IMR-90 (cell line): ENCODE measurements around the gene MAP3K13. TPM values are rescaled to one million over a fixed set of nuclear protein-coding genes. Genes with fewer than 3 reads are reported as not detected.

Source experiments
- ATAC-seq: fragments of 200-7000 bp; cut with Tn5 transposase; 2 replicates; pipeline ENCODE4 v1.9.1; 2020; ENCODE audit warnings: low read depth, mild to moderate bottlenecking, moderate library complexity
- BruUV-seq: library from RNA; stranded (reverse); fragments of 400-500 nt; replicated peaks from 2 replicates; lab custom pipeline; 2021; lab: Mats Ljungman, UMichigan
- CTCF ChIA-PET: fragments of 300-600 bp; formaldehyde crosslinking; extraction: SDS; loops from one replicate; lab custom pipeline; 2021; ENCODE audit warnings: antibody characterized with exemption; lab: Yijun Ruan, JAX
- POLR2A ChIA-PET: fragments of 300-600 bp; sonication (Branson Sonifier 250); formaldehyde crosslinking; loops from one replicate; lab custom pipeline; 2022; ENCODE audit warnings: antibody characterized with exemption; ENCODE audit not compliant: unreplicated experiment; lab: Charles Lee
- DNase-seq: peaks from one replicate; pipeline ENCODE4 v3.0.0; 2013
- H2AFZ ChIP-seq: replicated peaks from 2 replicates; pipeline ENCODE3; 2013; ENCODE audit warnings: low read length, mild to moderate bottlenecking; ENCODE audit not compliant: poor library complexity
- H2AK5ac ChIP-seq: 2 replicates; pipeline ENCODE4 v1.6.1; 2013; ENCODE audit warnings: low read depth, low read length, inconsistent platforms
- H2AK9ac ChIP-seq: replicated peaks from 2 replicates; pipeline ENCODE3; 2013; ENCODE audit warnings: mild to moderate bottlenecking, low read depth, low read length, moderate library complexity; ENCODE audit not compliant: poor library complexity
- H2BK120ac ChIP-seq: 2 replicates; pipeline ENCODE4 v1.6.1; 2013; ENCODE audit warnings: low read depth, low read length, inconsistent platforms
- H2BK15ac ChIP-seq: 3 replicates; pipeline ENCODE4 v1.6.1; 2013; ENCODE audit warnings: low read depth, low read length, inconsistent platforms
- H2BK20ac ChIP-seq: 2 replicates; pipeline ENCODE4 v1.6.1; 2013; ENCODE audit warnings: low read depth, mild to moderate bottlenecking, inconsistent platforms, low read length, moderate library complexity
- H2BK5ac ChIP-seq: 2 replicates; pipeline ENCODE4 v1.6.1; 2013; ENCODE audit warnings: mild to moderate bottlenecking, low read depth, low read length, inconsistent platforms; ENCODE audit not compliant: poor library complexity, severe bottlenecking
- H3K14ac ChIP-seq: replicated peaks from 2 replicates; pipeline ENCODE4 v1.6.1; 2013; ENCODE audit warnings: low read depth, low read length, inconsistent platforms
- H3K18ac ChIP-seq: 2 replicates; pipeline ENCODE4 v1.6.1; 2013; ENCODE audit warnings: low read depth, low read length, control low read depth
- H3K23ac ChIP-seq: 2 replicates; pipeline ENCODE4 v1.6.1; 2013; ENCODE audit warnings: low read depth, low read length, inconsistent platforms
- H3K27ac ChIP-seq: 2 replicates; pipeline ENCODE4 v1.5.1; 2013; ENCODE audit warnings: mild to moderate bottlenecking, control low read depth, low read length; ENCODE audit not compliant: insufficient read depth
- H3K27me3 ChIP-seq: 2 replicates; pipeline ENCODE4 v1.6.1; 2013; ENCODE audit warnings: low read length; ENCODE audit not compliant: control insufficient read depth, insufficient read depth
- H3K36me3 ChIP-seq: 2 replicates; pipeline ENCODE4 v1.6.1; 2013; ENCODE audit warnings: low read length, mixed read lengths; ENCODE audit not compliant: control insufficient read depth, insufficient read depth
- H3K4ac ChIP-seq: 2 replicates; pipeline ENCODE4 v1.6.1; 2013; ENCODE audit warnings: low read depth, low read length, inconsistent platforms
- H3K4me1 ChIP-seq: 2 replicates; pipeline ENCODE4 v1.6.1; 2013; ENCODE audit warnings: low read length, mixed read lengths; ENCODE audit not compliant: control insufficient read depth, insufficient read depth
- H3K4me2 ChIP-seq: 2 replicates; pipeline ENCODE4 v1.6.1; 2013; ENCODE audit warnings: low read depth, mild to moderate bottlenecking, control low read depth, low read length, moderate library complexity
- H3K4me3 ChIP-seq: 2 replicates; pipeline ENCODE4 v1.5.1; 2013; ENCODE audit warnings: low read depth, mild to moderate bottlenecking, control low read depth, low read length, moderate library complexity; ENCODE audit not compliant: insufficient read depth
- H3K56ac ChIP-seq: 2 replicates; pipeline ENCODE4 v1.6.1; 2013; ENCODE audit warnings: low read length, inconsistent platforms; ENCODE audit not compliant: insufficient read depth; ENCODE audit errors: extremely low read depth
- H3K79me1 ChIP-seq, 2 experiments: 2 replicates each; pipeline ENCODE4 v1.6.1; 2013; ENCODE audit warnings: low read length in 2 of 2, inconsistent platforms in 1 of 2, low read depth in 1 of 2
- H3K9ac ChIP-seq: 2 replicates; pipeline ENCODE4 v1.6.1; 2013; ENCODE audit warnings: low read depth, low read length, control low read depth
- H3K9me1 ChIP-seq: 2 replicates; pipeline ENCODE4 v1.6.1; 2013; ENCODE audit warnings: low read length, inconsistent platforms; ENCODE audit not compliant: insufficient read depth
- H3K9me3 ChIP-seq: 2 replicates; pipeline ENCODE4 v1.6.1; 2013; ENCODE audit warnings: low read length; ENCODE audit not compliant: control insufficient read depth, insufficient read depth
- H4K20me1 ChIP-seq: 2 replicates; pipeline ENCODE4 v1.6.1; 2013; ENCODE audit warnings: low read length, inconsistent platforms; ENCODE audit not compliant: insufficient read depth
- H4K5ac ChIP-seq: 2 replicates; pipeline ENCODE4 v1.6.1; 2013; ENCODE audit warnings: mild to moderate bottlenecking, low read depth, low read length, control low read depth
- H4K8ac ChIP-seq, 2 experiments: 2 replicates each; pipeline ENCODE4 v1.6.1; 2013; ENCODE audit warnings: low read depth in 2 of 2, low read length in 2 of 2, control low read depth in 1 of 2, inconsistent platforms in 1 of 2
- H4K91ac ChIP-seq: 2 replicates; pipeline ENCODE4 v1.6.1; 2013; ENCODE audit warnings: low read depth, low read length, inconsistent platforms; ENCODE audit not compliant: insufficient read depth
- BHLHE40 ChIP-seq: fragments of 150-350 bp; IDR thresholded peaks from 2 replicates; pipeline ENCODE4 v1.6.1; 2016; ENCODE audit warnings: mild to moderate bottlenecking, low read depth, low read length
- CTCF ChIP-seq: conservative IDR thresholded peaks from 2 replicates; pipeline ENCODE4 v1.5.1; 2012; ENCODE audit warnings: mild to moderate bottlenecking, low read depth, low read length, improper control_type of control experiment
- FOS ChIP-seq: fragments of 150-350 bp; IDR thresholded peaks from 2 replicates; pipeline ENCODE4 v1.6.1; 2016; ENCODE audit warnings: low read depth, low read length
- MAZ ChIP-seq: IDR thresholded peaks from 2 replicates; pipeline ENCODE4 v1.6.1; 2012; ENCODE audit warnings: low read depth, mild to moderate bottlenecking, low read length, improper control_type of control experiment, moderate library complexity, borderline replicate concordance
- MXI1 ChIP-seq: IDR thresholded peaks from 2 replicates; pipeline ENCODE4 v1.6.1; 2012; ENCODE audit warnings: low read depth, mild to moderate bottlenecking, low read length, moderate library complexity, borderline replicate concordance
- NFE2L2 ChIP-seq: fragments of 150-350 bp; IDR thresholded peaks from 2 replicates; pipeline ENCODE4 v1.6.1; 2016; ENCODE audit warnings: low read depth, mild to moderate bottlenecking, low read length
- POLR2A ChIP-seq: IDR thresholded peaks from 2 replicates; pipeline ENCODE4 v1.6.1; 2012; ENCODE audit warnings: mild to moderate bottlenecking, low read depth, low read length
- RAD21 ChIP-seq: IDR thresholded peaks from 2 replicates; pipeline ENCODE4 v1.6.1; 2012; ENCODE audit warnings: low read length, improper control_type of control experiment
- RCOR1 ChIP-seq: IDR thresholded peaks from 2 replicates; pipeline ENCODE4 v1.6.1; 2012; ENCODE audit warnings: mild to moderate bottlenecking, low read length, improper control_type of control experiment; ENCODE audit not compliant: insufficient replicate concordance
- RFX5 ChIP-seq: IDR thresholded peaks from 2 replicates; pipeline ENCODE4 v1.8.0; 2012; ENCODE audit warnings: low read depth, mild to moderate bottlenecking, low read length, moderate library complexity
- SMC3 ChIP-seq: fragments of 150-350 bp; IDR thresholded peaks from 2 replicates; pipeline ENCODE4 v1.6.1; 2016; ENCODE audit warnings: low read depth, mild to moderate bottlenecking, antibody characterized with exemption, low read length, moderate library complexity
- USF2 ChIP-seq: fragments of 150-350 bp; IDR thresholded peaks from 2 replicates; pipeline ENCODE4 v1.6.1; 2017; ENCODE audit warnings: mild to moderate bottlenecking, antibody characterized with exemption, low read length, low read depth
- whole genome bisulfite sequencing, 2 experiments: methylation state at CpG; one replicate each; pipeline versions ENCODE4 v1.1.5 to v1.1.7; 2013; ENCODE audit warnings: missing lambda C conversion rate in 2 of 2; ENCODE audit not compliant: insufficient read length in 1 of 2; ENCODE audit errors: extremely low coverage in 2 of 2; 5-methylcytosine and 5-hydroxymethylcytosine counted together
- dilution Hi-C: fragments of 300-500 bp; cut with HindIII; formaldehyde crosslinking; loops from one replicate; pipeline ENCODE4 v1.14.3; 2018; ENCODE audit warnings: low sequenced_read_pairs; ENCODE audit not compliant: unreplicated experiment
- in situ Hi-C: fragments of 300-500 bp; cut with MboI; formaldehyde crosslinking; loops from 3 replicates; pipeline ENCODE4 v1.14.3; 2019; ENCODE audit warnings: low sequenced_read_pairs, inconsistent platforms, mixed read lengths
- intact Hi-C: fragments of 100-400 bp; cut with micrococcal nuclease; formaldehyde crosslinking; loops from 2 replicates; pipeline ENCODE4 v1.10.0; 2022
- polyA plus RNA-seq, 3 experiments: library from polyadenylated mRNA; depleted of rRNA; stranded (reverse); fragments of >200 nt; gene quantifications; 2 replicates each; pipeline ENCODE4 v1.2.3, GENCODE V29; 2012; ENCODE audit warnings: low replicate concordance in 1 of 3
- total RNA-seq: library from RNA; depleted of rRNA; stranded (reverse); fragments of >200 nt; gene quantifications from 2 replicates; pipeline ENCODE4 v1.2.3, GENCODE V29; 2012

Gene MAP3K13
- total and polyA plus RNA-seq, 2 of the 4 experiments (the other 2 are of a cell fraction) = 9.9 to 17.6 TPM

DNA sequence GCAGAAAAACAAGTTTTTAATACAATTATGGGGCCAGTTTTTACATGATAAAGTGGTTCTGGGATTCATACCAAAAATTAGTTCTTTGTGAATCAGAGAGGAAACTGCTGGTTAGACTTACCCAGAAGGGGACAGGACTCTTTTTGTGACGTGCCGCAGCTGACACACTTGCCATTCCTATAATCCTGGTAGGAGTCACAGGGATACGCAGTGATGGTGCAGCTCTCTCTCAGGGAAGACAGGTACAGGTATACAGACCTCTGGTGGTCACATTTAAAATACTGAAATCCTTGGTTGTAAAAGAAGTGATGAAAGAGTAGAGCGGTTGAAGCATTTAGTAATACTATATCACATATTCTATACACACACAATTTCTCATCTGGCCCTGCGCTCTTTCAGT is 156.1 kb downstream of the MAP3K13 start:
- no peak overlapping the region for H4K91ac ChIP-seq
- no peak overlapping the region for H3K4me2 ChIP-seq
- no peaks in the 10 kb centered on the region for H3K9me3 ChIP-seq
- intact Hi-C loops = no loop called here
- no peak overlapping the region for H3K4me3 ChIP-seq
- TF ChIP-seq RCOR1 = no peak
- no peak for TF ChIP-seq MXI1
- TF ChIP-seq CTCF = no peak
- TF ChIP-seq NFE2L2 = no peak
- TF ChIP-seq FOS = no peak
- no peak for TF ChIP-seq BHLHE40
- no peak for TF ChIP-seq POLR2A
- TF ChIP-seq RAD21 = no peak
- no peak for TF ChIP-seq RFX5
- TF ChIP-seq MAZ = no peak
- no peak for TF ChIP-seq SMC3
- no peak for TF ChIP-seq USF2
- no peaks in the 10 kb centered on the region for H3K36me3 ChIP-seq
- H3K9ac ChIP-seq = no peak overlapping the region
- peaks cover 18% of the 10 kb centered on the region for H3K27me3 ChIP-seq
- no peak overlapping the region for H4K8ac ChIP-seq
- H3K23ac ChIP-seq = no peak overlapping the region
- H4K5ac ChIP-seq = no peak overlapping the region
- no peak overlapping the region for H3K14ac ChIP-seq
- ATAC-seq (no peak), DNase-seq (no peak)
- no peak overlapping the region for H3K56ac ChIP-seq
- no peaks in the 10 kb centered on the region for H3K4me1 ChIP-seq
- H2BK5ac ChIP-seq = no peak overlapping the region
- H2BK20ac ChIP-seq = no peak overlapping the region
- H3K4ac ChIP-seq = no peak overlapping the region
- H2AK5ac ChIP-seq = no peak overlapping the region
- no peak overlapping the region for H3K18ac ChIP-seq
- H2BK120ac ChIP-seq = no peak overlapping the region
- H3K79me1 ChIP-seq = no peaks in the 10 kb centered on the region
- in situ Hi-C loops = no loop called here
- no TSS peak for BruUV-seq
- WGBS, 2 experiments = no CpG with 5 or more reads among the region's 5 CpGs
- POLR2A ChIA-PET = no interaction called here
- dilution Hi-C loops = no loop called here
- no peaks in the 10 kb centered on the region for H3K9me1 ChIP-seq
- no peak overlapping the region for H2AK9ac ChIP-seq
- H2AFZ ChIP-seq = no peak overlapping the region
- no peak overlapping the region for H2BK15ac ChIP-seq
- H4K20me1 ChIP-seq = no peaks in the 10 kb centered on the region
- CTCF ChIA-PET = no interaction called here
- H3K27ac ChIP-seq = no peak overlapping the region
